Right lobe of liver (tissue), 4 donors: ENCODE results near the gene TEX38.
"Not testable (repeated sequence)": the region's sequence is repeated elsewhere in the genome, so short reads cannot be mapped to it uniquely, and the experiment has no call there.

ENCODE experiments used
- POLR2A ChIP-seq: fragments of 450-650 bp; IDR thresholded peaks from one replicate; pipeline ENCODE4 v1.6.1; 2017; ENCODE audit warnings: antibody characterized with exemption, mild to moderate bottlenecking
- TF ChIP-seq, protein P1 (sequence below), 4 donors: fragments of 200-600 bp in 3 of 4; fragments of 450-650 bp in 1 of 4; IDR thresholded peaks; one replicate each; pipeline versions ENCODE4 v1.5.1 to v1.8.0; 2016 to 2022; ENCODE audit warnings: antibody characterized with exemption in 4 of 4, mild to moderate bottlenecking in 2 of 4
- donor health status: DM: no; HTN: no; CAD: no.
- donor health status: DM: no; HTN: no; CAD: no.
- donor health status: DM: no; HTN: yes; CAD: no.

DNA sequence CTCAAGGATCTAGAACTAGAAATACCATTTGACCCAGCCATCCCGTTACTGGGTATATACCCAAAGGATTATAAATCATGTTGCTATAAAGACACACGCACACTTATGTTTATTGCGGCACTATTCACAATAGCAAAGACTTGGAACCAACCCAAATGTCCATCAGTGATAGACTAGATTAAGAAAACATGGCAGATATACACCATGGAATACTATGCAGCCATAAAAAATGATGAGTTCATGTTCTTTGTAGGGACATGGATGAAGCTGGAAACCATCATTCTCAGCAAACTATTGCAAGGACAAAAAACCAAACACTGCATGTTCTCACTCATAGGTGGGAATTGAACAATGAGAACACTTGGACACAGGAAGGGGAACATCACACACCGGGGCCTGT lies 23.0 kb downstream of the TEX38 start:
- TF ChIP-seq, protein P1, sequence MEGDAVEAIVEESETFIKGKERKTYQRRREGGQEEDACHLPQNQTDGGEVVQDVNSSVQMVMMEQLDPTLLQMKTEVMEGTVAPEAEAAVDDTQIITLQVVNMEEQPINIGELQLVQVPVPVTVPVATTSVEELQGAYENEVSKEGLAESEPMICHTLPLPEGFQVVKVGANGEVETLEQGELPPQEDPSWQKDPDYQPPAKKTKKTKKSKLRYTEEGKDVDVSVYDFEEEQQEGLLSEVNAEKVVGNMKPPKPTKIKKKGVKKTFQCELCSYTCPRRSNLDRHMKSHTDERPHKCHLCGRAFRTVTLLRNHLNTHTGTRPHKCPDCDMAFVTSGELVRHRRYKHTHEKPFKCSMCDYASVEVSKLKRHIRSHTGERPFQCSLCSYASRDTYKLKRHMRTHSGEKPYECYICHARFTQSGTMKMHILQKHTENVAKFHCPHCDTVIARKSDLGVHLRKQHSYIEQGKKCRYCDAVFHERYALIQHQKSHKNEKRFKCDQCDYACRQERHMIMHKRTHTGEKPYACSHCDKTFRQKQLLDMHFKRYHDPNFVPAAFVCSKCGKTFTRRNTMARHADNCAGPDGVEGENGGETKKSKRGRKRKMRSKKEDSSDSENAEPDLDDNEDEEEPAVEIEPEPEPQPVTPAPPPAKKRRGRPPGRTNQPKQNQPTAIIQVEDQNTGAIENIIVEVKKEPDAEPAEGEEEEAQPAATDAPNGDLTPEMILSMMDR (IDR thresholded peaks at IDR 0.05), result not testable (repeated sequence)
- TF ChIP-seq POLR2A, result not testable (repeated sequence)
